HG03025 (cell line): ENCODE data around the gene ZCCHC4.

Source experiments
- ATAC-seq: cut with Tn5 transposase; IDR thresholded peaks from one replicate; pipeline ENCODE4 v1.9.1; 2021; ENCODE audit warnings: mild to moderate bottlenecking, moderate library complexity; ENCODE audit not compliant: unreplicated experiment, low FRiP score

Gene ZCCHC4

DNA sequence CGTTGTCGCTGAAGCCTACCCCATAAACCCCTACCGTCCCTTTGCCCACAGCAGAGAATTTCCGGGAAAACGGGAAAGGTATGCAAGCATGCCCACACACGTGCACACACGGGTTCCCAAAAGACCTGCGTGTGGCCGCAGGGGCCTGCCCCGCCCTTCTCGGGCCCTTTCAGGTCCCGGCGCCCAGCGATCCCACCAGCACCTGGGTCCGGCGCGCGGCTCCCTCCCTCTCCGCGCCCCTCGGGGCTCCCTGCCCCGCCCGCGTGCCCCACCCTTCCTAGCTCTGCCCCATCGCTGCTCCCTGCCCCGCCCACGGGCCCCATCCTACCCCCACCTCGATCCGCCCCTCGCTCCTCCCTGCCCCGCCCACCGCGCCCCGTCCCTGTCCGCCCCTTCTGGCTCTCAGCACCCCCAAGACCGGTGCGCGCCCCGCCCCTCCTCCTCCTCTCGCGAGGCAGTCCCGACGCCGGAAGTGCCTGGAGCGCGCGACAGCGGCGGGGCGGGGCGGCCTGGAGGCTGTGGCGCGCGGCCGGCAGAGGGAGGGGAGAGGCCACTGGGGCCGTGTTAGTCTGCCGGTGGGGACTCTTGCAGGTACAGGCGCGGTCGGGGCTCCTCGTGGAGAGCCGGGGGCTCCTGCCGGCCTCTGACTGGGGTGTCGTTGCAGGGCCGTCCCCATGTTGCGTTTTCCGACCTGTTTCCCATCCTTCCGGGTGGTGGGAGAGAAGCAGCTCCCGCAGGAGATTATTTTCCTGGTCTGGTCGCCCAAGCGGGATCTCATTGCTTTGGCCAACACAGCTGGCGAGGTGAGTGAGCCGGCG is 64.4 kb downstream of the ZCCHC4 start, which contains the start of gene ANAPC4:
Gene ANAPC4, plus strand, starts transcription at position 510 of the 818 bp plus-strand sequence. Its CDS starts 165 bp downstream, at position 675.
- peak; percentile 93 for ATAC-seq

DNA sequence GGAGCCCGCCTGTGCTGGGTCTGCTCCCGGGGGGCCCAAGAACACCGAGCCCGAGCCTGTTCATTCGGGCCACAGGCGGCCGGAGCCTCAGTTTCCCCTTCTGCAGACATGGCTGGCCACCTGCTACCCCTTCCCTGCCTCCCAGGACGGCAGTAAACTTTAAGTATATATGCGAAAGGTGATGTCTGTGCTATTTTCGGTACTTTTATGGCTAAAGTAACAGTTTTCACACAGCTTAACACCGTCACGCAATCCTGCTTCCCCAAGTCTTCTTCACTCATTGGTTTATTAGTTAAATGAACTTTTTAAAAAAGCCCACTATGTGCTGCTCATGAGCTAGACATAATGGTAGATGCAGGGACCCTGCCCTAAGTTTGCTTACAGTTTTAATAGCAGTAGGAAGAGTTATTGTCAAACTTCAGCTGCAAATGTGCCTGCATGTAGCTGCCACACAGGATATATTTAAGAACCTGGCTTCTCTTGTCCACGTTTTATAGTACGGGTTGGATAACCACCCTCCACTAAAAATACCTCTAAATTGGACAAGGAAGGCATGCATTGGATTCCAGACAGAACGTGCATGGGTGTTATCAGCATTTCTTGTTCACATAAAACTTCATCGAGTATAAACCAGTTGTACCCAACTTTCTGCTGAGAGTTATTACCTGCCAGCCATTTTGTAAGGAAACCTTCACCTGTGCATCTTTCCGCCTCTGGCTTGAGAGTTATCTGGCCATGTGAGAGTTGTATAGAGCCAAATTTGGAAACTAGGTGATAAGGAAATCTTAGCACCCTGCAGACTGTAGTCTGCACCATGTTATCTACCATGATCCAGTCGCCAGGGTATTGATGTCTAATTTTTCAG is 65.2 kb downstream of the ZCCHC4 start:
- peak; percentile 3 for ATAC-seq

DNA sequence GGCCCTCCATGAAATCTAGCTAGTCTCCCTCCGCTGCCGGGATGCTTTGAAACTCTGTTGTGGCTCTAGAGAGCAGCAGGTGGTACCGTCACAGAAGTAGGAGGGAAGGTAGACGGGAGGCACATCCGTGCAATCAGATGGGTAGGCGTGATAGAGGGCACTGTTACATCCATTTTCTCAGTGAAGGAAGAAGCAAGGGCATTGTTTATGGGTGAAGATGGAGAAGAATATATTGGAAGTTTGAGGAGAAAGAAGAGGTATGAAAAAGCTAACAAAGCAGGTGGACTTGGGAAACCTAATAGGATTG is 65.8 kb downstream of the ZCCHC4 start:
- no peak for ATAC-seq

DNA sequence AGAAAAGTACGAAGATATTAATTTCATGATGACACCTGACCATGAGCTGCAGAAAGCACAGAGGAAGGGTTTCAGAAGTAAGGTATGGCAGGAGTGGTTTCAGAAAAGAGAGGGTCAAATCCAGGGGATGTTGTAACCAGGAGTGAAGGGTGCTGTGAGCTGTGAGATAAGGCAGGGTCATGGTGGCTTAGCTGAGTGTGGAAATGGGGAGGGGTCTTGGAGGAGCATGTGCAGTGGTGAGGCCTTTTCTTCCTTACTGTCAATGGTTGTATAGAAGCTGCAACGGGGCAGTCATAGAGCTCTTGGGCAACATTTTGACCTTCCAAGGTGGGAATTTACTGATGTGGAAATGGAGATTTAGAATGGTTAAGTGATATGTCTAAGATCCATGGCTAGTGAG is 67.0 kb downstream of the ZCCHC4 start:
- no peak for ATAC-seq

DNA sequence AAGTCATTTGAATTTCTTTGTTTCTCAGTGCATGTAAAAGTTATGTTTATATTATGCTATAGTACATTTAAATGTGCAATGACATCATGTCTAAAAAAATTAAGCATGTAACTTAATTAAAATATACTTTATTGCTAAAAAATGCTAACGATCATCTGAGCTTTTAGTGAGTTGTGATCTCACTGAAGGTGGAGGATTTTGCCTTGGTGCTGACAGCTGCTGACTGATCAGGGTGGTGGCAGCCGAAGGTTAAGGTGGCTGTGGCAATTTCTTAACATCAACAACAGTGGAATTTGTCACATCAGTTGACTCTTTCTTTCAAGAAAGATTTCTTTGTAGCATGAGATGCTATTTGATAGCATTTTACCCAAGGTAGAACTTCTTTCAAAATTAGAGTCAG is 71.1 kb downstream of the ZCCHC4 start:
- ATAC-seq = no peak

DNA sequence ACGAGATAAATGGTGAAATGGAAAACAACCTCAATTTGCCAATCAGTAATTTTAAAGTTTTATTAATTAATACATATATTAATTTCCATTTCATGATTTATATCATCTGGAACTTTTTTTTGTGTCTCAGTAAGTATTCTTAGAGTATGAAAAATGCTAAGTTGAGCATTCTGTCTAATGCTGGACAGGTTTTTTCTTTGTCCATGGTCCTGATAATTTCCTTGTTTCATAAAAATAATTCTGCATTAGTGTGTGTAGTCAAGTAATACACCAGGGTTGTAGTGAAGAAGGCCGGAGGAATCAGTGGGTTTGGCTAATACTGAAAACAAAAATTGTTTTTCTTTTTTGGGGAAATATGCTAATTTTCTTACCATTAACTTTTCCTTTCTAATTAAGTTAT is 74.4 kb downstream of the ZCCHC4 start:
- no peak for ATAC-seq

DNA sequence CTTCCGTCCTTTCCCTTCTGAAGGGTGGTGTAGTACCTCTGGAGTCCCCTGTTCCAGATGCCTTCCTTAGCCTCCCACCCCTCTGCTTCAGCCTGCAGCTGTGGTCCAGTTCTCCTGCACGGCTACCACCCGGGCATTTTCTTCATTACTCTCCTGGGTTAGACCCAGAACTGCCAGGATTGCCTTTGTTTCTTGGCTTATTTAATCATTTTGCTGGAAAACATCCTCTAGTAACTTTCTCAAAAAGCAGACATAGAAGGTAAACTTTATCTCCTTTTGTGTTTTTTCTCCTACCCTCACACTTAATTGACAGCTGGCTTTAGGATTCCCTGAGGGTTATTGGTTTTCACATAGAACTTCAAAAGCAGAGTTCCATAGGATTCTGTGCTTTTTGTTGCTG is 84.7 kb downstream of the ZCCHC4 start:
- ATAC-seq = no peak

DNA sequence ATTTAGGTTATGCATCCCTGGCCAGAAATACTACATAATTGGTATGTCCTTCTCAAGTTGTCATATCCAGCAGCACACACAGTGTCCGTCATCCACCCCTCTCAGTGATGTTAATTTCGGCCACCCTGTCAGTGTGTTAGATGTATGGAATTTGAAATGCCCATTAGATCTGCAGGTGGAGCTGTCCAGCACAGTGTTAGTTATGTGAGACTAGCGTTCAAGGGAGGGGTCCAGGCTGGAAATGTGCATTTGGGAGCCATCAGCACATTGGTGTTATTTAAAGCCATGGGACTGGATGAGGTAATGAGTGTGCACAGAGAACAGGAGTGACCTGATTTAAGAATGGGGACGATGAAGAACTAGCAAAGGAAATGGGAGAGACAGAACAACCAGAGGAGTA is 86.9 kb downstream of the ZCCHC4 start:
- ATAC-seq = no peak

DNA sequence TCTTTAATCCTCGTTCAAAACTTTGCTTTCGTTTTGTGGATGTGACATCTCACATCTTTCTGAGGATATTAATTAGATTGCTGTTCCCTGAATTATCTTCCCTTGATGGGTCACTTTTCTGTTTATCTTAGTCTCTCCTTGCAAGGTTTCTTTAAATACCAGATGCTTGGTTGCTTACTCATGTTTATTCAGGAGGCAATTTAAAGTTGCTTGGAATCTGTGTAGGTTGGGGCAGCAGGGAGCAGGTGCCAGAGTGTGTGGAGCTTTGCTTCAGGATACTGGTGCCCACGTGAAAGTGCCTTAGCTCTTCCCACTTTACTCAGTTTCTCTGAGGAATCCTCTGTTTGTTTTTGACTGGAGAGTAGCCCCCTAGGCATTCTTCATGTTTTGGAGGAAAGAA is 88.5 kb downstream of the ZCCHC4 start:
- ATAC-seq = no peak

DNA sequence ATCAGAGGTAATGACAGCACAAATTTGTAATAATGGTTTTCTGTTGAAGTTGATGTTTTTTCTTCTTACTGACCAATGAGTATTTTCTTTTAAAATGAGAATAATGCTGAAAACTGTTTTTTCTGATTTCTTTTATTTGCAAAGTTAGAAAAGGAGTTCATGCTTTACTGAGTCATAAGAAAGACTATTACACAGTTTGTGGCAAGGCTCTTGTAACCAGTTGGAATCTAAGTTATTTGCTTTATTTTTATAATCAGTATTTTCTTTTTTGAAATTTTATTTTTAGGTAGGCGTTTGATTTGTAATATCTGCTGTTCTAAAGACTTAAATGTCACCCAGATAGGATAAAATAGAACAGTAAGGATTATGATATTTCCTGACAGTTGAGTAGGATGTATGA is 89.9 kb downstream of the ZCCHC4 start:
- no peak for ATAC-seq

DNA sequence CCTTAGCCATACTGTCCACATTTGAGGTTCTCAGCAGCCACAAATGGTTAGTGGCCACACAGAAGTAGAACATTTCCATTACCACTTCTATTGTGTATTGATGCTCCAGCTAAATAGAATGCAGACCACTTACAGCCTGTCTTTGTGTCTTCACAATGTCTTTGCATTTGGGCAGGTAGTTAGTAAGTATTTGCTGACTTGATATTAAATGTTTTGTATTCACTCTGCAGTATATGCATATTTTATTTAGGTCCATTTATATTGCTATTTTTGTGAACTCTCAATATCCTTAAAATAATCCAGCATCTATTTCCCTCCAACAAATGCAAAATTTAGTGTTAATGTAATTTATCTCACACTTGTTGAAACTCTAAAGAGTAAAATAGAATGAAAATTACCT is 91.1 kb downstream of the ZCCHC4 start:
- ATAC-seq = no peak

DNA sequence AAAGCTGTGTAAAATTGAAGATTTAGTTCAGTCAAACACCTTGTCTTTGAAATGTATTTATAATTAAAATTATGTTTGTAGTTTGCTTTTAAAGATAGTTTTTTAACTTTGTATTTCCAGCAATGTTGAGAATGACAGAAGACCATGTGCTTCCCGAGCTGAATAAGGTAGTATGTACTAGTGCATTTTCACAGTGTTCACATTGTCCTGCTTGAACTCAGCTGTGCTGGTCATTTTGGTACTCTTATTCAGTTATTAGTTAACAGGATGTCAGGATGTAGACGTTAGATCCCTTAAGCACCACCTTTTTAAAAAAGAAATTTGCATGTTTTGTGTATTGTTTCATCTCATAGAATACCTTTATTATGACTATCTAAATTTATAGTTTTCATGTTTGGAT is 92.9 kb downstream of the ZCCHC4 start:
- ATAC-seq = no peak

DNA sequence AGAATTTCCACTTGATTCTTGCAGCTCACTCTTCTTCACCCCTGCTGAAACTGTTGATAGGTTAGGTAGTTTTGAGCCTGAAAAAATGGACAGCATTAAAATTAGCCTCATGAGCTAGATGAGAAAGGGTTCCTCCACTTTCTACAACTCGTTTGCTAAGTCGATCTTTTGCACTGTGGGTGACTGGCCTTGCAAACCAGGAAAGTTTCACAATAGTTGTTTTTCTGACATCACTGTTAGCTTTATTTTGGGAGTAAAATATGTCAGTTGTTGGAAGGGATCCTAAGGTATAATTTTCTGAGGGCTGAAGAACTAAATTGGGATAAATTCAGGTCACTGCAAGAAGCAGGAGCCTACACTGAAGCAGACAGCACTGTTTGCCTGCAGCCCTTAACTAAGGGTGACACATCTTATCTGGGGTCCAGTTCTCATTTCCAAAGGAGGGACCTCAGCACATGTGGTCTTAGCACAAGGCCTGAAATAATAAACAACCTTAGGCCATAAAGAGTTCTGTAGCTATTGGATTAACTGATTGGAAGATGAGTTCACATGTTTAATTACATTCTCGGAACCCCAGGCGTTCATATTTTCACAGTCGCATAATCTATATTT is 93.6 kb downstream of the ZCCHC4 start:
- no peak for ATAC-seq

DNA sequence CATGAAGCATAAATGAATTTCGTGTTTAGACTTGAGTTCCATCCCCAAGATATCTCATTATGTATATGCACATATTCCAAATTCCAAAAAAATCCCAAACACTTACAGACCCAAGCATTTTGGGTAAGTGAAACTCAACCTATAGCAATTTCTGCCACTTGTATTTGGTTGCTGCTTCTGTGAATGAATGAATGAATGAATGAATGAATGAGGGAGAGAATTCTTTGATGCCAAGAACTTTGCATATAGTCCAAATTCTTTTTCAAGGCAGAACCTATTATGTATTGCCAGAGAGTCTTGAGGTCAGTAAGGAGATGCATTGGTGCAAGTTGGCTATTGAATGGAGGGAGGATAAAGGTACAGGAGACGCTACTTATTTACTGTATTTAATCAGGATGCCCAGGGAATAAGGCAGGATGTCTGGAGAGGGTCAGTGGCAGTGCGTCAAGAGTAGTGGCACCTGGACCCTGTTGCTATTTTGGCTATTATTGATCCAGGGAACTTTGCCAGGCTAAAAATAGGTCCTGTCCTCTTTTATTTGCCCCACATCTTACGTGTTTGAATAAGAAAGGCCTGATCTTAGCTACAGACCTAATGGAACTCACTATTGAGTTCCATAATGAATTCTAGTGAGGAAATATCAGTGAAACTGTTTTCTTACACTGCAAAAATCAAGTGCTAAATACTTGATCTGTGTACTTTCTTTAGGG is 98.4 kb downstream of the ZCCHC4 start:
- ATAC-seq = no peak

DNA sequence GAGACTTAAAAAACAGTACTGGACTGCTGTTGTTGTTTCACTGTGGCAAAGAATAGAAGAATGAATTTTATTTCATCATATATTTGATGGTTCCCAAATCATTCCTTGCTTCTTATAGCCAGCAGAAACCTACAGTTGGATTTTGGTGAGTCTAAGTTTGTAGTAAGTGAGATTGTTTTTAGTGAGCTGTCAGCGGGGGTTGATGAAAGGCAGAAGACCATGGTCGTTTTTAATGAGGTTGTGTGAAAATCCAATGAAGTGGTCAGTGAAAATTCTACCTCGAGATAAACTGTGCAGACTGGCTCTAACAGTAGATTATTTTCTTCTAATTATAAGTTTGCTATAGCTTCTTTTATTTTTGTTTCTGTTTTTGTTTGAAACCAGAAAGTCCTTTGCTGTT is 100.7 kb downstream of the ZCCHC4 start:
- ATAC-seq = no peak

DNA sequence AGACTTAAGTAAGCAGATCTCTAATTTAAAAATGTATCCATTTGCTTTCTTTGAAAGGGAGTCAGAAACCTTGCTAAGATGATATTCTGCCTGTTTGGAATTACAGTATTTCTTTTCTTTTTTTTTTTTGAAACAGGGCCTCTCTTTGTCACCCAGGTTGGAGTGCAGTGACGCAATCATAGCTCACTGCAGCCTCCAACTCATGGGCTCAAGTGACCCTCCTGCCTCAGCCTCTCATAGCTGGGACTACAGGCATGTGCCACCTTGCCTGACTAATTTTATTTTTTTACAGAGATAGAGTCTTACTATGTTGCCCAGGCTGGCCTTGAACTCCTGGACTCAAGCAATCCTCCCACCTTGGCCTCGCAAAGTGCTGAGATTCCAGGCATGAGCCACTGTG is 104.4 kb downstream of the ZCCHC4 start:
- no peak for ATAC-seq
